Measurements from ENCODE around the gene TUBGCP3. TPM values are rescaled to one million over a fixed set of nuclear protein-coding genes. Genes with fewer than 3 reads are reported as not detected.
A peak's percentile ranks its signal among the peaks of the same experiment; 100 is the strongest.
"Not testable (repeated sequence)": the region's sequence is repeated elsewhere in the genome, so short reads cannot be mapped to it uniquely, and the experiment has no call there.

The TUBGCP3 gene, protein sequence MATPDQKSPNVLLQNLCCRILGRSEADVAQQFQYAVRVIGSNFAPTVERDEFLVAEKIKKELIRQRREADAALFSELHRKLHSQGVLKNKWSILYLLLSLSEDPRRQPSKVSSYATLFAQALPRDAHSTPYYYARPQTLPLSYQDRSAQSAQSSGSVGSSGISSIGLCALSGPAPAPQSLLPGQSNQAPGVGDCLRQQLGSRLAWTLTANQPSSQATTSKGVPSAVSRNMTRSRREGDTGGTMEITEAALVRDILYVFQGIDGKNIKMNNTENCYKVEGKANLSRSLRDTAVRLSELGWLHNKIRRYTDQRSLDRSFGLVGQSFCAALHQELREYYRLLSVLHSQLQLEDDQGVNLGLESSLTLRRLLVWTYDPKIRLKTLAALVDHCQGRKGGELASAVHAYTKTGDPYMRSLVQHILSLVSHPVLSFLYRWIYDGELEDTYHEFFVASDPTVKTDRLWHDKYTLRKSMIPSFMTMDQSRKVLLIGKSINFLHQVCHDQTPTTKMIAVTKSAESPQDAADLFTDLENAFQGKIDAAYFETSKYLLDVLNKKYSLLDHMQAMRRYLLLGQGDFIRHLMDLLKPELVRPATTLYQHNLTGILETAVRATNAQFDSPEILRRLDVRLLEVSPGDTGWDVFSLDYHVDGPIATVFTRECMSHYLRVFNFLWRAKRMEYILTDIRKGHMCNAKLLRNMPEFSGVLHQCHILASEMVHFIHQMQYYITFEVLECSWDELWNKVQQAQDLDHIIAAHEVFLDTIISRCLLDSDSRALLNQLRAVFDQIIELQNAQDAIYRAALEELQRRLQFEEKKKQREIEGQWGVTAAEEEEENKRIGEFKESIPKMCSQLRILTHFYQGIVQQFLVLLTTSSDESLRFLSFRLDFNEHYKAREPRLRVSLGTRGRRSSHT
- total RNA-seq (10 to 100 TPM; 34.7 to 45.9 TPM), polyA plus RNA-seq (10 to 100 TPM in 1 of 2 donors, 1 to 10 TPM in 1; 3.6 to 20.2 TPM)
- long read RNA-seq, donor 1, transcript TUBGCP3-204 (10 exons, 2,461 nt): major isoform, 6 of 25 reads
- long read RNA-seq, donor 1, partial matches to known transcripts: 8 of 25 reads
- long read RNA-seq, donor 1, other reads (novel, unspliced or antisense): 10 of 25 reads
- long read RNA-seq, donor 2, transcript TUBGCP3-201 (22 exons, 3,899 nt): major isoform, 9 of 23 reads
- long read RNA-seq, donor 2, partial matches to known transcripts: 8 of 23 reads
- long read RNA-seq, donor 2, other reads (novel, unspliced or antisense): 6 of 23 reads

DNA sequence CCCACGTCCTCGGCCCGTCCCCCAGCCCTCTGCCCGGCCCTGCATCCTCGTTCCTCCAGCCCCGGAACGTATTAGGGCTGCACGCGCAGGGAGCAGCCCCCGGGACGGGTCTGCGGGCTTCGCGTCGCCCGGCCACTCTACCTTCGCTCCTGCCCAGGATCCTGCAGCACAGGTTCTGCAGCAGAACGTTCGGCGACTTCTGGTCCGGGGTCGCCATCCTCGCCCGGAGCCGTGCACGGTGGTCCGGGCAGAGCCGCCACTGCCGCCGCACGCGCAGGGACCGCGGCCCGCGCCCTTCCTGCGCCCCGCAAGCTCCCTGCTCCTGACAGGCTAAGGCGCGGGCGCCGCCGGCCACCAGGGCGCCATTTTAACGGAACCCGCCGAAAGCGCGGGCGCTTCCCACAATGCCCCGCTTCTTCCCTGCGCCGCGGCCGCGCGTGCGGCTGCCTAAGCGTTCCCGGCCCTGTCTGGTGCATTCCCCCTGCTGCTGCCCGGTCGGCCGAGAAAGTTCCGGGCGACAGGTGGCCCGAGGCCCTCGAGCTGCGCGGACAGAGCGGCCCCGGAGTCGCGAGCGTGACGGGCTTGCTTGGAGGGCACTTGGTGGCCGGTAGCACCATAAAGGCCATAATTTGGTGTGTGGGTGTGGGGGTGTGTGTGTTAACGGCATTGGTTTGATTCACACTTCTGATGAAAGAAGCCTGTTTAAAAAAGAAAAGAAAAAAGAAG, at the start of gene TUBGCP3:
TUBGCP3 (minus strand) TSS at position 390 of the 726 bp plus-strand sequence; CDS start at position 217, 173 bp downstream.
- 0 to 1% methylated on average over 77 of the region's 77 CpGs for WGBS, 2 donors
- Histone ChIP-seq H3K4me1 (ENCODE audit: control insufficient read depth in 1 of 2, insufficient read depth in 2 of 2, low read length in 2 of 2) (no peaks in the 10 kb centered on the region), H3K9me3 (ENCODE audit: control insufficient read depth, low read length) (no peaks in the 10 kb centered on the region), H3K36me3 (ENCODE audit: control insufficient read depth in 1 of 2, insufficient read depth in 2 of 2, low read length in 1 of 2) (no peaks in the 10 kb centered on the region), H3K27ac (ENCODE audit: low read depth in 1 of 2, low read length in 2 of 2) (peak within 1 kb of the TSS; percentile 83 to 89), H3K27me3 (ENCODE audit: control insufficient read depth in 1 of 2, insufficient read depth in 2 of 2, low read length in 1 of 2) (no peaks in the 10 kb centered on the region), H3K4me3 (ENCODE audit: low read length in 2 of 2) (peak within 1 kb of the TSS; percentile 66 to 99)
- intact Hi-C loops (cut with DNase I): loop anchor here in 1 of 2 donors (2.0 kb wide), 1 partner anchor 15 kb away; no protein-coding TSS in a partner anchor
- ATAC-seq (ENCODE audit: low FRiP score) (peak; percentile 96), DNase-seq (peak; percentile 90 to 95)

DNA sequence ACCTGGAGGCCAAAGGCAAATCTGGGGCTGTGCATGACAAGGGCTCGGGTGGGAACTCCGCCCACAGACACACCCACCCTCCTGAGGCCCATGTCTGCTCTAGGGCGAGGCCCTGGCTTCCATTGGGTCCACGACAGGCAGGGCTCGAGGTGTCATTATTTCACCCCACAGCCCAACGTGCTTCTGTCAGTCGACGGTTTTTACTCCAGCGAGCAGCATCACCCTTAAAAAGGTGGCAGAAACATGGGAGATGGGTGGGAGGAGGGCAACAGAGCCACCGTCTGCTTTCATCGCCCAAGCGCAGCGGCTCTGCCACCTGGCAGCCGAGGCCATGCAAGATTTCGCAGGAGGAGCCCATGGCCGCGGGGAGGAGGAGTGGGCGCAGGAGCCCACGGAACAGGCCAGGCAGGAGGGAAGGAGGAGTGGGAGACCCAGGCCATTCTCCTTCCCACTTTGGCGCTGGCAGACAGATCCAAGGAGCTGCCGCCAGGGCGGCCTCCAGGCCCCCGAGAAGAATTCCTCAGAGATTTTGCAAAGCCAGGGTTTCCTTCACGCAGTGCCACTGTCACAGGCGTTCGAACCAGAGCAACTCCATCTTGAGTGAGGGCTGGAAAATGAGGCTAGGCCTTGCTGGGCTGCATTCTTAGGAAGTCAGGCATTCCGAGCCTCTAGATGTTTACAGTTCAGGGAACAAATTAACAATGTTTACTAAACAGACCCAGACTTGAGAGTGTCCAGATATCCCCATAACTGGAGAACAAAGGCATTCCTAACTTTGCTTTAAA, 49.3 kb upstream of the TUBGCP3 start:
- Histone ChIP-seq H3K36me3 (ENCODE audit: control insufficient read depth in 1 of 2, insufficient read depth in 2 of 2, low read length in 1 of 2) (no peaks in the 10 kb centered on the region), H3K4me3 (ENCODE audit: low read length in 2 of 2) (no peak overlapping the region), H3K27ac (ENCODE audit: low read depth in 1 of 2, low read length in 2 of 2) (no peak overlapping the region), H3K27me3 (ENCODE audit: control insufficient read depth in 1 of 2, insufficient read depth in 2 of 2, low read length in 1 of 2) (no peaks in the 10 kb centered on the region), H3K9me3 (ENCODE audit: control insufficient read depth, low read length) (no peaks in the 10 kb centered on the region), H3K4me1 (ENCODE audit: control insufficient read depth in 1 of 2, insufficient read depth in 2 of 2, low read length in 2 of 2) (no peaks in the 10 kb centered on the region)
- intact Hi-C loops (cut with DNase I): loop anchor here in 1 of 2 donors (10.0 kb wide), 1 partner anchor 238 kb away; no protein-coding TSS in a partner anchor
- DNase-seq: peak in 1 of 2 donors; percentile 67
- no peak for ATAC-seq (ENCODE audit: low FRiP score)
- WGBS, 2 donors: 75% methylated on average over 27 of the region's 27 CpGs

DNA sequence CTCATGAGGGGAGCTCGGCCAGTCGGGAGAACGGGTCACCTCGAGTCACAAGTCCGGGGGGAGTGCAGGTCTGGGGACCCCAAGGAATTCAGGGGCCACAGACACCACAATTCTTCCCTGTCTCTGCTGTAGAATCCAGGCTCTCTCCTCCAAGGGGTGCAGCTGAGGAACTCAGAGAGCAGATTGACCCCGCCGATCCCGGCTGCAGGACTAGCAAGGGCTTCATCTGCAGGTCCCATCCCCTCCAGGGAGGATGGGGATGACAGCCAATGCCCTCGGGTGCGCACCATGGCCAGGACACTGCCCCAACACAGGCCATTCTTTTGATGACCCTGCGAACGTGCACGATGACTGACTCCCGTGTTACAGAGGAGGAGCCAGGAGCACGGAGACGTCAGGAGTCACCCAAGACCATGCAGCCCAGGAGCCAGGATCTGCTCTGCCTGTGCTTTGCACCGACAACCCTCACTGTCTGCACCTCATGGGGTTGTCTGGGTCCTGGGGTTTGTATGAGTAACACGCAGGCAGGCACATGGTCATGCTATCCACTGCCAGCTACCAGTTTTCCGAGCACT, 48.5 kb upstream of the TUBGCP3 start:
- Histone ChIP-seq H3K4me3 (ENCODE audit: low read length in 2 of 2) (no peak overlapping the region), H3K36me3 (ENCODE audit: control insufficient read depth in 1 of 2, insufficient read depth in 2 of 2, low read length in 1 of 2) (no peaks in the 10 kb centered on the region), H3K27ac (ENCODE audit: low read depth in 1 of 2, low read length in 2 of 2) (no peak overlapping the region), H3K27me3 (ENCODE audit: control insufficient read depth in 1 of 2, insufficient read depth in 2 of 2, low read length in 1 of 2) (no peaks in the 10 kb centered on the region), H3K9me3 (ENCODE audit: control insufficient read depth, low read length) (no peaks in the 10 kb centered on the region), H3K4me1 (ENCODE audit: control insufficient read depth in 1 of 2, insufficient read depth in 2 of 2, low read length in 2 of 2) (no peaks in the 10 kb centered on the region)
- intact Hi-C loops (cut with DNase I): loop anchor here in 1 of 2 donors (10.0 kb wide), 1 partner anchor 238 kb away; no protein-coding TSS in a partner anchor
- WGBS, 2 donors: 82 to 85% methylated on average over 19 of the region's 19 CpGs
- ATAC-seq (ENCODE audit: low FRiP score) (no peak), DNase-seq (no peak)

DNA sequence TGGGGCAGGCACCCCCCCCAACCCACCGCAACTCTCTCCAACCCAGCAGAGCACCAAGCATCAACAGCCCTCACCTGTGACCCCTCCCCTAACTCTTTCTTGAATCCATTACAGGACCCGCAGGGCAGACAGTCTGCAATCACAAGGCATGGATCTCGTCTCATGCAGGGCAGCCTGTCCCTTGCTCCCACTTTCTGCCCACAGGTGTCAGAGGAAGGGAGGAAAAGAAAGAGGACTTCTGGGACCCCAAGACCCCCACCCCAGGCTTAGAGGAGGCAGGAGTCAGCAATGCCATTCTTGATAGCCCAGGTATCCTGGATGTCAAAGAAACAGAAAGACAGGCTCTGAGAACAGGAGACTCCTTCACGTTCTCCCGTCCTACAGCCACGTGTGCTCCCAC, 47.4 kb upstream of the TUBGCP3 start:
- no peak overlapping the region for H3K4me3 ChIP-seq (ENCODE audit: low read length in 2 of 2)
- H3K27ac ChIP-seq (ENCODE audit: low read depth in 1 of 2, low read length in 2 of 2): no peak overlapping the region
- H3K4me1 ChIP-seq (ENCODE audit: control insufficient read depth in 1 of 2, insufficient read depth in 2 of 2, low read length in 2 of 2): no peaks in the 10 kb centered on the region
- H3K9me3 ChIP-seq (ENCODE audit: control insufficient read depth, low read length): no peaks in the 10 kb centered on the region
- DNase-seq (no peak), ATAC-seq (ENCODE audit: low FRiP score) (no peak)
- no peaks in the 10 kb centered on the region for H3K27me3 ChIP-seq (ENCODE audit: control insufficient read depth in 1 of 2, insufficient read depth in 2 of 2, low read length in 1 of 2)
- 25 to 28% methylated on average over 6 of the region's 6 CpGs for whole genome bisulfite sequencing, 2 donors
- H3K36me3 ChIP-seq (ENCODE audit: control insufficient read depth in 1 of 2, insufficient read depth in 2 of 2, low read length in 1 of 2): no peaks in the 10 kb centered on the region
- intact Hi-C loops (cut with DNase I): loop anchor here in 1 of 2 donors (10.0 kb wide), 1 partner anchor 239 kb away; no protein-coding TSS in a partner anchor

DNA sequence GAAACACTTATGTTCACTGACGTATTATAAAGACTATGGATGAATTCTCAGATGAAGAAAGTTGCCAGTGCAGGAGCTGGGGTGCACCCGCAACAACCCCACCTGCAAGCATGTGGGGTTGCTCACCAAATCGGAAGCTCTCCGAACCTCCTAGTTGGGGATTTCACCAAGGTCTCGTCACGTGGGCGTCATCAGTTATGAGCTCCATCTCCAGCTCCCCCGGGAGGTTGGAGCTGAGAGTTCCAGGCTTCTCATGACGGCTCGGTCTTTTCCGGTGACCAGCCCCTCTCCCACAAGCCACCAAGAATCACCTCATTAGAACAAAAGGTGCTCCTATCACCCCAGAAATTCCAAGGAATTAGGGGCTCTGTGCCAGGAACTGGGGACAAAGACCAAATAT, 46.1 kb upstream of the TUBGCP3 start:
- no peak overlapping the region for H3K27ac ChIP-seq (ENCODE audit: low read depth in 1 of 2, low read length in 2 of 2)
- DNase-seq (no peak), ATAC-seq (ENCODE audit: low FRiP score) (no peak)
- no peaks in the 10 kb centered on the region for H3K4me1 ChIP-seq (ENCODE audit: control insufficient read depth in 1 of 2, insufficient read depth in 2 of 2, low read length in 2 of 2)
- H3K27me3 ChIP-seq (ENCODE audit: control insufficient read depth in 1 of 2, insufficient read depth in 2 of 2, low read length in 1 of 2): no peaks in the 10 kb centered on the region
- WGBS, 2 donors: 62 to 68% methylated on average over 11 of the region's 11 CpGs
- H3K36me3 ChIP-seq (ENCODE audit: control insufficient read depth in 1 of 2, insufficient read depth in 2 of 2, low read length in 1 of 2): no peaks in the 10 kb centered on the region
- H3K4me3 ChIP-seq (ENCODE audit: low read length in 2 of 2): no peak overlapping the region
- H3K9me3 ChIP-seq (ENCODE audit: control insufficient read depth, low read length): no peaks in the 10 kb centered on the region
- intact Hi-C loops (cut with DNase I): loop anchor here in 1 of 2 donors (10.0 kb wide), 1 partner anchor 241 kb away; no protein-coding TSS in a partner anchor

DNA sequence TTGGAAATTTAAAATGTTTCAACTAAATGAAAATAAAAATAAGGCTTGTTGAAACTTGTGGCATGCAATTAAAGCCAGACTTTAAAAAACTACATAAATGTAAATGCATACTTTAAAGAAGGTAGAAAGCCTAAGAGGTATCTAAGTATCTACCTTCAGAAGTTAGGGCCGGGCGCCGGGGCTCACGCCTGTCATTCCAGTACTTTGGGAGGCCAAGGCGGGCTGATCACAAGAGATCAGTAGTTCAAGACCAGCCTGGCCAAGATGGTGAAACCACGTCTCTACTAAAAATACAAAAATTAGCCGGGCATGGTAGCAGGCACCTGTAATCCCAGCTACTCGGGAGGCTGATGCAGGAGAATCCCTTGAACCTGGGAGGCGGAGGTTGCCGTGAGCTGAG, 42.3 kb upstream of the TUBGCP3 start:
- H3K36me3 ChIP-seq (ENCODE audit: control insufficient read depth in 1 of 2, insufficient read depth in 2 of 2, low read length in 1 of 2); H3K4me1 ChIP-seq (ENCODE audit: control insufficient read depth in 1 of 2, insufficient read depth in 2 of 2, low read length in 2 of 2); H3K27ac ChIP-seq (ENCODE audit: low read depth in 1 of 2, low read length in 2 of 2); ATAC-seq (ENCODE audit: low FRiP score); H3K4me3 ChIP-seq (ENCODE audit: low read length in 2 of 2); H3K27me3 ChIP-seq (ENCODE audit: control insufficient read depth in 1 of 2, insufficient read depth in 2 of 2, low read length in 1 of 2); H3K9me3 ChIP-seq (ENCODE audit: control insufficient read depth, low read length); DNase-seq: not testable (repeated sequence)
- intact Hi-C loops (cut with DNase I): loop anchor here in 1 of 2 donors (10.0 kb wide), 1 partner anchor 245 kb away; no protein-coding TSS in a partner anchor
- 88 to 90% methylated on average over 10 of the region's 10 CpGs for WGBS, 2 donors

DNA sequence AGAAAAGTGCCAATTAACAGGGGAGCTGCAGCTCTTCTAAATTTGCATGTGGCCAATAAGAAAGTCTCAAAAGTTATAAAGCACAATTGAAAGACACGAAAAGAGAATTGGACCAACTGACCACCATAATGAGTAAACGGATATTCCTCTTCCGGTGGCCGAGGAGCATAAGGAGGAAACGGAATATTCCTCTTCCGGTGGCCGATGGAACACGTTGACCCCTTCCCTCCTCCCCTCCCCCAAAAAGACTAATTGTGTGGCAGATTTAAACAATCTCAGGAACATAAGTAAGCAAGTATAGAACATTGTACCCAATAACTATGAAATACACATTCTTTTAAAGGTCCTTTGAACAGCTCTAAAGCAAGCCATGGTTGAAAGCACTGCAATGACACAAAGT, 41.2 kb upstream of the TUBGCP3 start:
- H3K27me3 ChIP-seq (ENCODE audit: control insufficient read depth in 1 of 2, insufficient read depth in 2 of 2, low read length in 1 of 2): no peaks in the 10 kb centered on the region
- ATAC-seq (ENCODE audit: low FRiP score) (no peak), DNase-seq (no peak)
- no peaks in the 10 kb centered on the region for H3K4me1 ChIP-seq (ENCODE audit: control insufficient read depth in 1 of 2, insufficient read depth in 2 of 2, low read length in 2 of 2)
- WGBS, 2 donors: 81 to 84% methylated on average over 8 of the region's 8 CpGs
- no peaks in the 10 kb centered on the region for H3K9me3 ChIP-seq (ENCODE audit: control insufficient read depth, low read length)
- no peak overlapping the region for H3K4me3 ChIP-seq (ENCODE audit: low read length in 2 of 2)
- H3K36me3 ChIP-seq (ENCODE audit: control insufficient read depth in 1 of 2, insufficient read depth in 2 of 2, low read length in 1 of 2): no peaks in the 10 kb centered on the region
- intact Hi-C loops (cut with DNase I): no loop called here
- no peak overlapping the region for H3K27ac ChIP-seq (ENCODE audit: low read depth in 1 of 2, low read length in 2 of 2)

Measured in aorta (tissue), 5 donors.